Common myeloid progenitor, CD34-positive (primary cell): ENCODE data around the gene BTBD2.
"Not testable (repeated sequence)": the region's sequence is repeated elsewhere in the genome, so short reads cannot be mapped to it uniquely, and the experiment has no call there.

ENCODE experiments used
- CTCF ChIA-PET: fragments of 350-600 bp; sonication (Branson Sonifier 250); formaldehyde crosslinking; loops from one replicate; lab custom pipeline; 2021; ENCODE audit warnings: antibody characterized with exemption; lab: Charles Lee
- POLR2A ChIA-PET: fragments of 350-600 bp; sonication (Branson Sonifier 250); formaldehyde crosslinking; loops from one replicate; lab custom pipeline; 2021; ENCODE audit warnings: antibody characterized with exemption; lab: Charles Lee
- DNase-seq, 3 donors: peaks; one replicate each; pipeline versions ENCODE4 v3.0.0 to v3.0.0-alpha.2; 2013
- H3K27ac ChIP-seq, 2 experiments: 1 replicate in 1 of 2; 2 replicates in 1 of 2; pipeline ENCODE4 v1.7.0; 2013; ENCODE audit warnings: inconsistent platforms in 2 of 2, low read length in 2 of 2, mild to moderate bottlenecking in 2 of 2, low read depth in 1 of 2, moderate library complexity in 1 of 2; ENCODE audit not compliant: severe bottlenecking in 2 of 2, insufficient read depth in 1 of 2, poor library complexity in 1 of 2
- H3K27me3 ChIP-seq, 5 experiments: replicated peaks in 2 of 5; 1 replicate in 3 of 5; 2 replicates in 2 of 5; pipeline versions ENCODE4 v1.6.1 to v1.7.0; 2013; ENCODE audit warnings: low read length in 4 of 5, mild to moderate bottlenecking in 2 of 5, moderate library complexity in 2 of 5, inconsistent platforms in 1 of 5; ENCODE audit not compliant: insufficient read depth in 5 of 5, control insufficient read depth in 4 of 5
- H3K36me3 ChIP-seq, 4 experiments: 1 replicate in 2 of 4; 2 replicates in 2 of 4; pipeline versions ENCODE4 v1.6.1 to v1.7.0; 2013; ENCODE audit warnings: low read length in 3 of 4, control low read depth in 1 of 4, mild to moderate bottlenecking in 1 of 4; ENCODE audit not compliant: control insufficient read depth in 4 of 4, insufficient read depth in 4 of 4
- H3K4me1 ChIP-seq, 4 experiments: 1 replicate in 3 of 4; 2 replicates in 1 of 4; pipeline versions ENCODE4 v1.6.1 to v1.7.1; 2013; ENCODE audit warnings: low read length in 3 of 4, mild to moderate bottlenecking in 3 of 4, control low read depth in 1 of 4, inconsistent platforms in 1 of 4, moderate library complexity in 1 of 4; ENCODE audit not compliant: control insufficient read depth in 4 of 4, insufficient read depth in 4 of 4; ENCODE audit errors: control extremely low read depth in 1 of 4
- H3K4me3 ChIP-seq, 7 experiments: 1 replicate in 4 of 7; 2 replicates in 3 of 7; pipeline versions ENCODE4 v1.5.1 to v1.7.0; 2013; ENCODE audit warnings: mild to moderate bottlenecking in 7 of 7, low read length in 6 of 7, moderate library complexity in 6 of 7, inconsistent platforms in 2 of 7, low read depth in 2 of 7, control low read depth in 1 of 7; ENCODE audit not compliant: insufficient read depth in 4 of 7, control insufficient read depth in 1 of 7; ENCODE audit errors: extremely low read depth in 1 of 7
- H3K9me3 ChIP-seq, 5 experiments: 1 replicate in 4 of 5; 2 replicates in 1 of 5; pipeline versions ENCODE4 v1.6.1 to v1.7.1; 2013; ENCODE audit warnings: low read length in 4 of 5, mild to moderate bottlenecking in 2 of 5, inconsistent platforms in 1 of 5, low read depth in 1 of 5, moderate library complexity in 1 of 5; ENCODE audit not compliant: control insufficient read depth in 4 of 5, insufficient read depth in 2 of 5; ENCODE audit errors: control extremely low read depth in 1 of 5
- WGBS: methylation state at CpG from one replicate; pipeline ENCODE4 v1.1.5; 2013; ENCODE audit not compliant: insufficient coverage; 5-methylcytosine and 5-hydroxymethylcytosine counted together

BTBD2 gene

GRCh38 chr19:1991018-1991913 is 24.2 kb downstream of the BTBD2 start:
- 92% methylated on average over 27 of the region's 30 CpGs for WGBS
- ChIA-PET CTCF (interaction anchor here (1.1 to 2.4 kb wide), 2 partner anchors 9 to 79 kb away, joined by 3 to 10 read pairs; no protein-coding TSS in a partner anchor), POLR2A (interaction anchor here (0.6 kb wide), 1 partner anchor 293 kb away, joined by 5 read pairs; no protein-coding TSS in a partner anchor)
- Histone ChIP-seq H3K36me3 (peaks cover 7 to 64% (median 44%) of the 10 kb centered on the region in 4 experiments), H3K4me1 (no peaks in the 10 kb centered on the region), H3K9me3 (no peaks in the 10 kb centered on the region), H3K4me3 (no peak overlapping the region), H3K27me3 (no peaks in the 10 kb centered on the region), H3K27ac (no peak overlapping the region)
- no peak for DNase-seq

- ChIA-PET POLR2A (no interaction called here), CTCF (interaction anchor here (0.6 to 2.4 kb wide), 3 partner anchors 8 to 80 kb away, joined by 3 to 10 read pairs (median 3); no protein-coding TSS in a partner anchor)
- no peaks in the 10 kb centered on the region for H3K4me1 ChIP-seq
These were observed 25.1 kb downstream of the BTBD2 start for GRCh38 chr19:1990230-1991017.

GRCh38 chr19:1989513-1990229 is 25.8 kb downstream of the BTBD2 start:
- Histone ChIP-seq H3K4me1 (no peaks in the 10 kb centered on the region), H3K27me3 (no peaks in the 10 kb centered on the region), H3K9me3 (no peaks in the 10 kb centered on the region), H3K27ac (no peak overlapping the region), H3K4me3 (no peak overlapping the region), H3K36me3 (peaks cover 9 to 74% (median 52%) of the 10 kb centered on the region in 4 experiments)
- no peak for DNase-seq
- ChIA-PET POLR2A (no interaction called here), CTCF (interaction anchor here (0.6 to 2.4 kb wide), 5 partner anchors 7 to 81 kb away, joined by 3 to 10 read pairs (median 3); no protein-coding TSS in a partner anchor)
- WGBS: 95% methylated on average over 36 of the region's 40 CpGs

More at GRCh38 chr19:1990230-1991017, 25.1 kb downstream of the BTBD2 start:
- Histone ChIP-seq H3K36me3 (peaks cover 7 to 67% (median 48%) of the 10 kb centered on the region in 4 experiments), H3K27me3 (no peaks in the 10 kb centered on the region), H3K4me3 (no peak overlapping the region), H3K27ac (no peak overlapping the region), H3K9me3 (no peaks in the 10 kb centered on the region)
- no peak for DNase-seq
- WGBS: 97% methylated on average over 34 of the region's 34 CpGs

- POLR2A ChIA-PET: interaction anchor here (0.6 to 0.7 kb wide), 2 partner anchors 18 to 85 kb away, joined by 3 read pairs; no protein-coding TSS in a partner anchor
- peaks cover 11 to 80% (median 56%) of the 10 kb centered on the region in 4 experiments for H3K36me3 ChIP-seq
- not testable (repeated sequence) for H3K9me3 ChIP-seq, DNase-seq, H3K4me3 ChIP-seq, H3K27me3 ChIP-seq, H3K4me1 ChIP-seq, H3K27ac ChIP-seq
- CTCF ChIA-PET: interaction anchor here (1.4 kb wide), 1 partner anchor 60 kb away, joined by 4 read pairs; no protein-coding TSS in a partner anchor
- 97% methylated on average over 9 of the region's 10 CpGs for WGBS
These were observed 27.1 kb downstream of the BTBD2 start for GRCh38 chr19:1988464-1988863.

GRCh38 chr19:1987197-1988187 is 28.0 kb downstream of the BTBD2 start:
- no peak for DNase-seq
- no peaks in the 10 kb centered on the region for H3K4me1 ChIP-seq
- no peaks in the 10 kb centered on the region for H3K27me3 ChIP-seq
- no peaks in the 10 kb centered on the region for H3K9me3 ChIP-seq
- CTCF ChIA-PET: no interaction called here
- no peak overlapping the region for H3K4me3 ChIP-seq
- WGBS: 89% methylated on average over 29 of the region's 42 CpGs
- no peak overlapping the region for H3K27ac ChIP-seq
- POLR2A ChIA-PET: no interaction called here
- H3K36me3 ChIP-seq: peaks cover 8 to 76% (median 55%) of the 10 kb centered on the region in 4 experiments
